GM12892 (cell line): Measurements from ENCODE around the gene NUP210L.

ENCODE experiments used
- DNase-seq: peaks from one replicate; pipeline ENCODE4 v3.0.0; 2011; ENCODE audit not compliant: insufficient read length
- FAIRE-seq: peaks from 2 replicates; lab custom pipeline; 2011; peaks lifted over from hg19 to GRCh38; lab: Jason Lieb, UNC
- POLR2A ChIP-seq: IDR thresholded peaks from 2 replicates; pipeline ENCODE4 v1.6.1; 2011; ENCODE audit warnings: low read depth, low read length, control low read depth
- POLR2AphosphoS5 ChIP-seq: IDR thresholded peaks from 2 replicates; pipeline ENCODE4 v1.6.1; 2011; ENCODE audit warnings: low read depth, low read length, control low read depth
- TAF1 ChIP-seq: IDR thresholded peaks from 2 replicates; pipeline ENCODE4 v1.6.1; 2011; ENCODE audit warnings: low read depth, mild to moderate bottlenecking, control low read depth, low read length, borderline replicate concordance

NUP210L gene

DNA sequence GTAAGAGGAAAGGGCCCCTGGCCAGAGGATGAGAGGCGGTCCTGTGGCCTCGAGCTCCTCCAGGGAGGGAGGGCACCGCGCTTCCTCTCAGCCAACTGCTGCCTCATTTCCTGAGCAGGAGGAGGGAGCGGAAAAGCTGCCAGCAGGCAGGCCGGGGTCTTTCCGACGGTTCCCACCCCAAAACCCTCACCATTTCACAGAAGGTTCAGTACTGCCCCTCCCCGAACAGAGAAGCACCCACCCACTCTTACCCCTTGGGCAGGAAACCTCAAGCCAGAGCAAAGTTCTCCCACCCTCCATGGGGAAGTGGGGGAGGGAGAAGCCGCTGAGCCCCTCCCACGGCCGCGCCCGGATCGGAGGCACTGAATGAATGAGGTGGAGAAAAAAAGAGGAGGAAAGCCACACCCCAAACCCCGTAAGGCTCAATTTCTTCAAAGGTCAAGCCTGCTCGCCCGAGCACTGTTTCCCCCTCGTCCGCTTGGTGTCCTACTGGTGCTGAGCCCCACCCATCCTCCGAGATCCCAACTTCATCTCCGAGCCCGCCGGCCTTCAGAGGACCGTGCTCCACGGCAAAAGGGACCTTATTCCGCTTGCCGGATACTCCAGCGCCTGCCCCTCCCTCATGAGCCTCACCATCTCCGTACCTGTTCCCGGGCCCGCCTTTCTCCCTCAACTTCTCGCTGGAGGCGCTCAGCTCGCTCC lies 27.6 kb upstream of the NUP210L start:
- FAIRE-seq (peak; percentile 81), DNase-seq (peak; percentile 62)
- TF ChIP-seq TAF1 (no peak), POLR2AphosphoS5 (no peak), POLR2A (no peak)

DNA sequence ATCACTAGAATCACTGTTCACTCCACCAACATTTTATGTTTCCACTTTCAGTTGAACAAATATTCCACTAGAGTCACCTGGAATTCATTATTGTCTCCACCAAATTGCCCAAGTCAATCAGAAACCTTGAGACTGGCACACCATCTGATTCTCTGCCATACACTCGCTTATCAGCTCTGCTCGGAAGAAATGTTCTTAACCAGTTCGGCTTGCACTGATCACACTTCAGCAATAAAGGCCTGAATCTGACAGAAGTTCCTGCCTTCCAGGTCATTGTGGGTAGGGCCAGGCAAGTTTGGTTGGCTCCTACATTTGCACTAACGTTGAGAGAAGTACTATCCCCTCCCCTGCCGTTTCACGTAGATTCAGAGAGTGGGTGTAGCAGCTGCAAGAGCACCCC lies 27.1 kb upstream of the NUP210L start:
- FAIRE-seq (no peak), DNase-seq (no peak)
- TF ChIP-seq TAF1 (no peak), POLR2A (no peak), POLR2AphosphoS5 (no peak)

DNA sequence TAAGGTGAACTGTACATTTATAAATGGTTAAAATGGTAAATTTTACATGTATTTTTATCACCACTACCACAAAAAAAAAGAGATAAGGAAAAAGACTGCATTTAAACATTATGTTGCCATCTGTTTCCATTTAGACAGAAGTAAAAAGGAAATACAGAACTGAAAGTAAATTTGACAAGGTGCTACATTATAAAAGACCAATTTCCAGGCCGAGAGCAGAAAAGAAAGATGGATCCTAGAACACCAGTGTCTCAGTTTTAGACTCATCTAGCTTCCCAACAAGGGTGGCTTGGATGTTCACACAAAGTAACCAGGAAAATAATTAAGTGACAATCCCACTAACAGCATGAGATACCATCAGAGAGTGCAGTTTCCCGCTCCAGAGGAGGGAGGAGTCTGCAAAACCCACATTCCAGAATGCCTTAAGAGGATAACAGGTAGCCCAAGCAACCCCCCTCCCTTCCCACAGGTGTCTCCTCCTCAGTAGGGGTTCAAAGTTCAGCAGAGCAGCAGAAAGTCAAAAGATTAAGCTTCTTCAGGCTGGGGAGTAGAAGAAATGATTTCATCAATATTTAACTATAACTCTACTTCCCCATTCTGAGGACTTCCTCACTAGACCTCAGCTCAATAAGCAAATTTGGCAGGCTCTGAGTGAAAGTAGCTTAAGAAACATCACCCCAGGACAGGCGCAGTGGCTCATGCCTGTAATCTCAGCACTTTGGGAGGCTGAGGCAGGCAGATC lies 25.2 kb upstream of the NUP210L start:
- DNase-seq (no peak), FAIRE-seq (no peak)

DNA sequence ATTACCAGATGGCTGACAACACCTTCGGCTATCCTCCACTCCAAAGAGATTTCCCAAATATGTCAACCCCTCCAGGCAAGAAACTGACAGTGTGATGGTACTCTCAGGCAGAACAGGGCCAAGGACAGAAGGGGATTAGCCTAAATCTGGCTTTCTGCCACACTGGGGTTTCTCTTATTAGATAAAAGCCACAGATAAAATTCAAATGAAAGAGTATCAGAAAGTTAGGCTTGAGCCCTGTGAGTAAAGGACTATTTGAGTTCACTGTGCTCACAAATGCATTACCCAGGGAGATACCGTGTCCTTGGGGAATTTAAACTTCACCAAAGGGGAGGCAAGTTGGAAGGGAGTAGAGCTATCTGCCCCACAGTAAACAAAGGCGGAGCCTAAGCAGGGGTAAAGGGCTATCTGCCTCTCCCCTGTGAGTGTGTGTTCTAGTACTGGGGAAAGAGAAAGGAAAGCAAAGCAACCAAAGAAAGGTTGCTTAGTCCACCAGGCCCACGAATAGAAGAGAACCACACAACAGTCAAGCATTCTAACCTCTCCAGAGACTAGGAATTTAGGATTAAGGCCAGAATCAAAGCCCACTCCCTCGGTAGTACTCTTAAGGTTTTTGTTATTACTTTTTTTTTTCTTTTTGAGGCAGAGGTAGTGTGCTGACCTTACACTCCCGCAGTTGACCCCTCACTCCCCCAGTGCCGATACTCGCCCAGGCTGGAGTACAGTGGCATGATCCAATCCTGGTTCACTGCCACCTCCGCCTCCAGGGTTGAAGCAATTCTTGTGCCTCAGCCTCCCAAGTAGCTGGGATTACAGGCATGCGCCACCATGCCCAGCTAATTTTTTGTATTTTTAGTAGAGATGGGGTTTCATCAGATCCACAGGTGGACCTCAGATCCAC lies 24.3 kb upstream of the NUP210L start:
- FAIRE-seq (no peak), DNase-seq (no peak)
- TF ChIP-seq POLR2A (no peak), TAF1 (no peak), POLR2AphosphoS5 (no peak)

More for the DNA sequence above, 25.2 kb upstream of the NUP210L start:
- TF ChIP-seq TAF1 (no peak), POLR2AphosphoS5 (no peak), POLR2A (no peak)

DNA sequence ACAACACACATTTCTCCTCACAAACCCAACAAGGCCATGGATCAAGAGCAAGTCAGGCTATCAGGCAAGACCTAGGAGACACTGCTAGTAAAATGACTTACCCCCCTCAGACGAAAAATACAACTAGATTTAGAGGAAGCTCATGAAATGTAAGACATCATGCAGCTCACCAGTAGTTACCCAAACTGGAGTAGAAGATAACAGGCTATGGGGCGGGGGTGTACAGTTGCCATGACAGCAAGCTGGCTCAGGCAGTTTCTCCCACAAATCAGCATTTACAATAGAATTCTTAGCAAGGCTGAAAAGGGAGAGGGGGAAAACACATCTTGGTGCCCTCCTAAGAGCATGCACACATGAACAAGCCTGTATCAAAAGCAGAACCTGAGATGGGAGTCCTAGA lies 23.1 kb upstream of the NUP210L start:
- FAIRE-seq (no peak), DNase-seq (no peak)
- no peak for TF ChIP-seq TAF1
- TF ChIP-seq POLR2A, result no peak
- no peak for TF ChIP-seq POLR2AphosphoS5

DNA sequence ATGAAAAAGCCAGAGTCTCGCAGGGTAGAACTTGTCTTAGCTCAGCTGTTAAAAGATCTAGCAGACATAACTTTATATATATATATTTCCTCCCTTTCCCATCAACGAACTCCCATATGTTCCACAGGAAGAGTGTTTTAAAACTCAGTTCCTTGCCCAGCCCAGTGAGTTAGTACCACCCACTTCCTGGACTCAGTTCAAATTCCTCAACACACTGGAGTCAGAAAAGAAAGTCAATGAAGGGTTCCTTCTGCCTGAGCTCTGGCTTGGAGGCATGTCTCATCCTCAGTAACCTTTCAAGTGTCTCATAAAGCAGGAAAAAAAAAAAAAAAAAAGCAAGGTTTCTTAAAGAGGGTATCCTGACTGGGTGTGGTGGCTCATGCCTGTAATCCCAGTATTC lies 21.5 kb upstream of the NUP210L start:
- no peak for DNase-seq
- TF ChIP-seq POLR2AphosphoS5, result no peak
- no peak for TF ChIP-seq TAF1
- TF ChIP-seq POLR2A, result no peak
- no peak for FAIRE-seq

DNA sequence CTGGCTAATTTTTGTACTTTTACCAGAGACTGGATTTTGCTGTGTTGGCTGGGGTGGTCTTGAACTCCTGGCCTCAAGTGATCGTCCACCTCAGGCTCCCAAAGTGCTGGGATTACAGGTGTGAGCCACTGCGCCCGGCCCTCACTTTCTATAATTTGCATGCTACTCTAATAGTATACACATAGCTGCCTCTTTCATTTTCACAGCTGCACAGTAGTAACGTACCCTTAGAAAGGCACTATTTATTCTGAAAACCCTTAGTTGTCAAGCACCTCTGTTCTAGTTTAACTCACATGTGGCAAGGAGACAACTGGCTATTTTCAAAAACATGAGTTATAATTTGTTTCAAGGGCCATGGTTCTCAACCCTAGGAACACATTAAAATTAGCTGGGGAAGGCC lies 19.8 kb upstream of the NUP210L start:
- TF ChIP-seq POLR2AphosphoS5 (no peak), TAF1 (no peak), POLR2A (no peak)
- DNase-seq, result no peak
- FAIRE-seq, result no peak

DNA sequence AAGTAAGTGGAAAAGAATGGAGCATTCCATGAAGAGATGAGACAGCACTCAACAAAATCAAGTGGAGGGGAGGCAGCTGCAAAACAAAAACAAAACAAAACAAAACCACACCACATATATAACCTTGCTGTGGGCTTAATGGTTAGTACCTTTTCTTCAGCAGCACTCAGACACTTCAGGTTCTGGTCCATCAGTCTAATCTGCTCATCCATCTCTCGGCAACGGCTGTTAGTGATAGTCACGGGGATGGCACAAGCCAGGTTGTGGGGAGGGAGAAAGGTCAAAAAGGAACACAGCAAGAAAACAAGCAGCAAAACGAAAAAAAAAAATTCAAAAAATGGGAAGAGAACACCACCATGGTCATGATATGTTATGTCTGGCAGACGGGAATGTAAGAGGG lies 17.0 kb upstream of the NUP210L start:
- DNase-seq, result no peak
- TF ChIP-seq TAF1 (no peak), POLR2AphosphoS5 (no peak), POLR2A (no peak)
- FAIRE-seq, result no peak

DNA sequence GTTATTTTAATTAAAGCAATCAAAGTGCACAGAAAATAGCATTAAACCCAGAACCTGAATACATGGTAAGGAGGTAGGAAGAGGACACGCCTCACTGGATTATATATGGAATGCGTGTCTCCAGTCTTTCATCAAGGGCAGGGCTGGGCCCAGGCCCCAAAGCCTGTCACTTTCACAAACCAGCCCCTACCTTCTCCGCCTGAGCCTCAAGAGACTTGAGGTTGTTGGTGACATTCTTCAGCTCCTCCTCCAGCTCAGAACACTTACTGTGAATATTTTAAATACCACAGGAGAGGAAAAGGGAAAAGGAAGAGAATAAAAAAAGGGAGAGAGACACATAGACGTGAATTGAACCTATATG lies 16.3 kb upstream of the NUP210L start:
- no peak for DNase-seq
- no peak for TF ChIP-seq POLR2AphosphoS5
- TF ChIP-seq TAF1, result no peak
- no peak for TF ChIP-seq POLR2A
- FAIRE-seq, result no peak

DNA sequence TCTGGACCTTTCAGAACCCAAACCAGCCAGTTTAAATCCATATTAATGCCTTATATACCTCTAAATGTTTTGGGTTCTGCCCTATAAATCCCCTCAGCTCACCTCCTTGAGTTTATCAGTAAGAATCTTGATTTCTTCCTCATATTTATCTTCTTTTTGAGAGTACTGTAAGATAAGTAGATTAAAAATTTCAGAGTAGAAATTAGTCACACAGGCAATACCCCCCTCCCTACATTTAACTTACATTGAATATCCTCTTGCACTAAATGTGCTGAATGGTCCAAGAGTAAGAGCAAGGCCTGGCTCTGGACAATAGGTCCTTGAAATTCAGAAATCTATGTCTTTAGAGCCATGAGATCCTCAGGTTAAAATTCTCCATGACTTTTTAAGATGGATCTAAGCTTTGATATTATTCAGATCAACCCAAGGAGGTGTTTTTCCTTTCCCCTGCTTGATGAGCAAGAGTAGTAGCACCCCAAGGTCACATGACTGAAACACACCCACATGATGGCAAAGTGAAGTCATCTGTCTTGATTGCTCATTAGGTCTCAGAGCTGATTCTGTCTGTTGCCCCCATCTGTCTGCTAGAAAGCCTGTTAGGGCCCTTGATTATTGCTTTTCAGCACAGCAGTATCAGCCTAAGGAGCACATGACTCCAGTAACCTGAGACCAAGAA lies 15.8 kb upstream of the NUP210L start:
- DNase-seq, result no peak
- no peak for FAIRE-seq
- TF ChIP-seq TAF1 (no peak), POLR2A (no peak; the same call in 1 of the 2 replicates), POLR2AphosphoS5 (no peak)

DNA sequence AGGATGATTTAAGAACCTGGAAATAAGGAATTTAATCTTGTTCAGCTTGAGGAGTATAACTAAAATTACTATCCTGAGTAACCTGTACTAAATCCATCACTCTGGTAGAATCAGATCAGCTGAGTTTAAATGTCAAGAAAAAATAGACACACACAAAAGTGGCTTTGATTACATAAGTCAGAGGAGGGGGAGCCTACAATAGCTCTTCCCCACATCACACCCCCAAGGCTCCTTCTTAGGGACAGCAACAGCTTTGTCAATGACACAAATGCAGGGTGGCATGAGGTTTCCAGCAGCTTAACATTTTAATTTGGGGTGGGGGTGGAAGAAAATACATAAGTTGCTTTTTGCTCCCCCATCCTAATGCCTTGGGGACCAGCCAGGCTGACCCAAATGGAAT lies 12.6 kb upstream of the NUP210L start:
- no peak for DNase-seq
- no peak for FAIRE-seq

More for the DNA sequence above, 12.6 kb upstream of the NUP210L start:
- TF ChIP-seq TAF1 (no peak), POLR2A (no peak), POLR2AphosphoS5 (no peak)
